ENCODE data around the gene PWP2.
"Not testable (repeated sequence)": the region's sequence is repeated elsewhere in the genome, so short reads cannot be mapped to it uniquely, and the experiment has no call there.

GRCh38 chr21:44107589-44107988 lies 390 bp downstream of the PWP2 start:
- not testable (repeated sequence) for TF ChIP-seq CTCF (IDR thresholded peaks at IDR 0.05); POLR2A (IDR thresholded peaks at IDR 0.05); EP300 (IDR thresholded peaks at IDR 0.05; ENCODE audit: low read depth); POLR2AphosphoS5 (IDR thresholded peaks at IDR 0.05)
